ENCODE measurements around the gene RASA1. TPM values are rescaled to one million over a fixed set of nuclear protein-coding genes. Genes with fewer than 3 reads are reported as not detected.
"Not testable (repeated sequence)": the region's sequence is repeated elsewhere in the genome, so short reads cannot be mapped to it uniquely, and the experiment has no call there.

RASA1 gene
- total RNA-seq, 4 donors from 2014 or later: 22.8 to 37.7 (median 30.3) TPM

- TF ChIP-seq CTCF (IDR thresholded peaks at IDR 0.05): no peak
- DNase-seq (ENCODE audit: low spot score) (no peak), ATAC-seq (ENCODE audit: low FRiP score) (no peak)
Measured at GRCh38 chr5:87278590-87279100, 11.0 kb downstream of the RASA1 start.

GRCh38 chr5:87282269-87282668 is 14.6 kb downstream of the RASA1 start:
- no peak for TF ChIP-seq CTCF (IDR thresholded peaks at IDR 0.05)
- DNase-seq (ENCODE audit: low spot score) (no peak), ATAC-seq (ENCODE audit: low FRiP score) (no peak)

GRCh38 chr5:87287266-87287665 is 19.6 kb downstream of the RASA1 start:
- not testable (repeated sequence) for ATAC-seq (ENCODE audit: low FRiP score); DNase-seq (ENCODE audit: low spot score)

GRCh38 chr5:87298692-87299362 is 31.1 kb downstream of the RASA1 start:
- DNase-seq (ENCODE audit: low spot score) (no peak), ATAC-seq (ENCODE audit: low FRiP score) (no peak)
- no peak for TF ChIP-seq CTCF (IDR thresholded peaks at IDR 0.05)

GRCh38 chr5:87300176-87300575 is 32.5 kb downstream of the RASA1 start:
- no peak for TF ChIP-seq CTCF (IDR thresholded peaks at IDR 0.05)
- ATAC-seq (ENCODE audit: low FRiP score): no peak
- no peak for DNase-seq (ENCODE audit: low spot score)

GRCh38 chr5:87300744-87301143 is 33.1 kb downstream of the RASA1 start:
- no peak for DNase-seq (ENCODE audit: low spot score)
- TF ChIP-seq CTCF (IDR thresholded peaks at IDR 0.05): no peak
- peak; percentile 92 for ATAC-seq (ENCODE audit: low FRiP score)

- ATAC-seq (ENCODE audit: low FRiP score): no peak
- DNase-seq (ENCODE audit: low spot score): no peak
- TF ChIP-seq CTCF (IDR thresholded peaks at IDR 0.05): no peak
Measured at GRCh38 chr5:87302061-87302460, 34.4 kb downstream of the RASA1 start.

Measured in omental fat pad (tissue), 4 donors.